SU-DHL-6 (cell line): ENCODE data around the gene EFCAB8.

Experiments used
- H2AFZ ChIP-seq: fragments of 200-600 bp; sonication (generic); 2 replicates; pipeline ENCODE4 v1.6.1; 2014; ENCODE audit warnings: low read depth, mild to moderate bottlenecking, moderate library complexity, mixed read lengths, antibody characterized with exemption, low read length; ENCODE audit not compliant: severe bottlenecking
- H3F3A ChIP-seq: fragments of 200-600 bp; shearing (Covaris generic); 2 replicates; pipeline ENCODE4 v1.6.0; 2016; ENCODE audit warnings: antibody characterized with exemption, mild to moderate bottlenecking; ENCODE audit not compliant: insufficient read depth
- H3K27ac ChIP-seq: fragments of 200-600 bp; sonication (generic); 2 replicates; pipeline ENCODE4 v1.5.1; 2016; ENCODE audit warnings: low read depth, mild to moderate bottlenecking, low read length, moderate library complexity, mixed read lengths
- H3K27me3 ChIP-seq: fragments of 200-600 bp; sonication (generic), shearing (Covaris generic); 2 replicates; pipeline ENCODE4 v1.6.0; 2014; ENCODE audit warnings: mild to moderate bottlenecking, low read length
- H3K36me3 ChIP-seq: fragments of 200-600 bp; sonication (generic); 2 replicates; pipeline ENCODE4 v1.6.1; 2014; ENCODE audit warnings: mild to moderate bottlenecking, low read length, mixed read lengths
- H3K4me2 ChIP-seq: fragments of 300-600, 200-600 bp; shearing (Covaris generic), sonication (generic); 2 replicates; pipeline ENCODE4 v1.6.0; 2014; ENCODE audit warnings: low read length, low read depth, mild to moderate bottlenecking; ENCODE audit not compliant: poor library complexity, severe bottlenecking
- H3K4me3 ChIP-seq: fragments of 200-600 bp; sonication (generic); 2 replicates; pipeline ENCODE4 v1.5.1; 2014; ENCODE audit warnings: antibody characterized with exemption, low read length, mild to moderate bottlenecking, mixed read lengths; ENCODE audit not compliant: insufficient read depth, poor library complexity, severe bottlenecking
- H3K79me2 ChIP-seq: fragments of 200-600 bp; sonication (generic); 2 replicates; pipeline ENCODE4 v1.6.1; 2014; ENCODE audit warnings: mild to moderate bottlenecking, low read length, moderate library complexity; ENCODE audit not compliant: insufficient read depth
- H3K9ac ChIP-seq: fragments of 200-600 bp; sonication (generic); 2 replicates; pipeline ENCODE4 v1.7.0; 2014; ENCODE audit warnings: mild to moderate bottlenecking, low read length
- H3K9me2 ChIP-seq: fragments of 200-600 bp; sonication (generic); replicated peaks from 2 replicates; pipeline ENCODE4 v1.6.1; 2014; ENCODE audit warnings: low read length; ENCODE audit not compliant: insufficient read depth
- H3K9me3 ChIP-seq: fragments of 200-600 bp; sonication (generic); 2 replicates; pipeline ENCODE4 v1.6.1; 2014; ENCODE audit warnings: low read length, mixed read lengths; ENCODE audit not compliant: insufficient read depth
- H4K20me1 ChIP-seq: fragments of 200-600 bp; sonication (generic); 2 replicates; pipeline ENCODE4 v1.6.1; 2014; ENCODE audit warnings: low read depth, mild to moderate bottlenecking, antibody characterized with exemption, low read length, moderate library complexity, mixed read lengths
- CTCF ChIP-seq: fragments of 200-600 bp; sonication (generic); IDR thresholded peaks from one replicate; pipeline ENCODE4 v1.5.1; 2017; ENCODE audit warnings: antibody characterized with exemption, mild to moderate bottlenecking, low read length, moderate library complexity; ENCODE audit not compliant: insufficient read depth, poor library complexity, severe bottlenecking
- EZH2phosphoT487 ChIP-seq: fragments of 200-600 bp; sonication (generic), shearing (Covaris generic); conservative IDR thresholded peaks from 2 replicates; pipeline ENCODE4 v1.6.1; 2018; ENCODE audit warnings: mild to moderate bottlenecking, antibody characterized with exemption, low read length, moderate library complexity, mixed read lengths

The EFCAB8 gene

DNA sequence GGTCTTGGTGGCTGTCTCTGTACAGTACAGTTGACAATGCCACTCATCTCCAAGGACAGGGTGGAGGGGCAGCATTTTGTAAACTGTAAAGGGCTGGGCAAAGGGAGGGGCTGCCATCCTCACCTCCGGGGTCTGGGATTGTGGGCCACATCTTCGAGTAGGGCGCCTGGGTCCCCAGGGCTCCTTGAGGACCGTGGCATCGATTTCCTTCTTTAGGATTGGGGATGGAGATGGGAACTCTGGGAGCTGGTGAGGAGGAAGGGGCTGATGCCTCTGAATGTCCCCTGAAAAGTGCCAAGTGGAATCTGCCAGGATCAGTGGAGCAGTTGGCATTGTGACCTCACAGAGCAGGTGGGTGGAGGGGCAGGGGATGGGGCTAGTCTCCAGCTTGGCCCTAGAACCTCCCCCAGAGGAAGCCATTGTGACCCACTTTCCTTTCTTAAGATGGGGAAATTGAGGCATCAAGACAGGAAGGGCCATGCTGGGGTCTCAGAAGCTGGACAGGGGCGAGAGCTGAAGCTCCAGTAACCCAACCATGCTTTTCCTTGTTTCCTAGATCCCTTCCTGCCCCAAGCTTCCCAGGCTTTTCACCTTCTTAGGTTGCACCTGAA lies 145.5 kb downstream of the EFCAB8 start, which contains the start of gene SUN5:
Gene SUN5, minus strand, starts transcription at position 293 of the 611 bp plus-strand sequence. Its CDS starts 93 bp downstream, at position 200.
- Histone ChIP-seq H3K27me3 (no peaks in the 10 kb centered on the region), H3K27ac (no peak within 1 kb of the TSS), H3K9me2 (no peaks in the 10 kb centered on the region), H3F3A (no peaks in the 10 kb centered on the region), H2AFZ (no peak within 1 kb of the TSS), H4K20me1 (no peaks in the 10 kb centered on the region), H3K9me3 (no peaks in the 10 kb centered on the region), H3K79me2 (no peaks in the 10 kb centered on the region), H3K4me2 (no peak within 1 kb of the TSS), H3K9ac (no peak within 1 kb of the TSS), H3K36me3 (no peaks in the 10 kb centered on the region), H3K4me3 (no peak within 1 kb of the TSS)
- TF ChIP-seq CTCF (no peak), EZH2phosphoT487 (no peak)

GRCh38 chr20:33005132-33005566 lies 146.4 kb downstream of the EFCAB8 start:
- H3K79me2 ChIP-seq = no peaks in the 10 kb centered on the region
- TF ChIP-seq CTCF = peak; percentile 93
- TF ChIP-seq EZH2phosphoT487 = no peak
- no peaks in the 10 kb centered on the region for H3K9me2 ChIP-seq
- H3K4me2 ChIP-seq = no peak overlapping the region
- no peak overlapping the region for H3K27ac ChIP-seq
- H3K36me3 ChIP-seq = no peaks in the 10 kb centered on the region
- H3K27me3 ChIP-seq = no peaks in the 10 kb centered on the region
- no peak overlapping the region for H2AFZ ChIP-seq
- no peaks in the 10 kb centered on the region for H3F3A ChIP-seq
- no peaks in the 10 kb centered on the region for H3K9me3 ChIP-seq
- H3K9ac ChIP-seq = no peak overlapping the region
- no peaks in the 10 kb centered on the region for H4K20me1 ChIP-seq
- no peak overlapping the region for H3K4me3 ChIP-seq

DNA sequence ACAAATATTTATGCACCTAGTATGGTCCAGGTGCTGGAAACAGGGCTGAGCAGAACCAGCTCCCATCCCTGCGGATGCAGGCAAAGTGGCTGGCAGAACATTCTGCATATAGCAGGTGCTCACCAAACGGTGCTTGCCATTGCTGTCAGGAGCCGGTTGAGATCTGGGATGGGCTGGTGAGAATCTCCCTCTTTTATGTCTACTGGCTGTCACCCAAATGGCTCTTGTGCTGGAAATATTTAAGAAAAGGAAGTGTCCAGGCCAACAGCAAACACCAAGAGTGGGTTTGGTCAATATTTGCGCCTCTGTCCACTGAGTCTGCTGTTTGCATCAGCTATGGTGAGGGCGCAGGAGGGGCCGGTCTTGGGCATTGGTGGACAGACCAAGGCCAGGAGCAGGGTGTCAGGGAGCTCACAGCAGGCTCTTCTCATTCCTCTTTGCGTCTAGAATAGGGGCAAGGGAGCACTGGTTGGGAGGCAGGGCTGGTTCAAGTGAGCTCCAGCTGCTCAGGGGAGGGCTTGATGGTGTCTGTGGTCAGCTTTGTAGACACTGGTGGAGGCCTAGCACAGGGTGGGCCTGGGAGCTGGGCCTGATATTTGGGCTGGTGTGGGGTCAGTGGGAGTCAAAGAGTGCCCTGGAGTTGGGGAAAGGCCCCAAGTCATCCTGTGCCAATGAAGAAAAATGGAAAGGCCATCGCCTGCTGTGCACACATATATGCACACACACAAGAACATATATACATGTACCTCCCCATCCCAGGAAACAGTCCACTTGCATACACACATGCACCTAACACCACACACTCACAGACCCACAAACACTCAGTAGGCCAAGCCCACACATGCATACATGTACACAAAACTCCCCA lies 147.4 kb downstream of the EFCAB8 start:
- no peaks in the 10 kb centered on the region for H4K20me1 ChIP-seq

More for the DNA sequence above, 147.4 kb downstream of the EFCAB8 start:
- H3K9me3 ChIP-seq = no peaks in the 10 kb centered on the region
- no peaks in the 10 kb centered on the region for H3F3A ChIP-seq
- TF ChIP-seq EZH2phosphoT487 = no peak
- no peak for TF ChIP-seq CTCF
- no peaks in the 10 kb centered on the region for H3K36me3 ChIP-seq
- no peaks in the 10 kb centered on the region for H3K27me3 ChIP-seq
- H3K9ac ChIP-seq = no peak overlapping the region
- H2AFZ ChIP-seq = no peak overlapping the region
- H3K4me3 ChIP-seq = no peak overlapping the region
- H3K27ac ChIP-seq = no peak overlapping the region
- no peaks in the 10 kb centered on the region for H3K9me2 ChIP-seq
- H3K4me2 ChIP-seq = no peak overlapping the region
- no peaks in the 10 kb centered on the region for H3K79me2 ChIP-seq
